Measurements from ENCODE around the gene PUM1. TPM values are rescaled to one million over a fixed set of nuclear protein-coding genes. Genes with fewer than 3 reads are reported as not detected.

The PUM1 gene
- total RNA-seq, 1 donor from 2014 or later: 188 TPM

DNA sequence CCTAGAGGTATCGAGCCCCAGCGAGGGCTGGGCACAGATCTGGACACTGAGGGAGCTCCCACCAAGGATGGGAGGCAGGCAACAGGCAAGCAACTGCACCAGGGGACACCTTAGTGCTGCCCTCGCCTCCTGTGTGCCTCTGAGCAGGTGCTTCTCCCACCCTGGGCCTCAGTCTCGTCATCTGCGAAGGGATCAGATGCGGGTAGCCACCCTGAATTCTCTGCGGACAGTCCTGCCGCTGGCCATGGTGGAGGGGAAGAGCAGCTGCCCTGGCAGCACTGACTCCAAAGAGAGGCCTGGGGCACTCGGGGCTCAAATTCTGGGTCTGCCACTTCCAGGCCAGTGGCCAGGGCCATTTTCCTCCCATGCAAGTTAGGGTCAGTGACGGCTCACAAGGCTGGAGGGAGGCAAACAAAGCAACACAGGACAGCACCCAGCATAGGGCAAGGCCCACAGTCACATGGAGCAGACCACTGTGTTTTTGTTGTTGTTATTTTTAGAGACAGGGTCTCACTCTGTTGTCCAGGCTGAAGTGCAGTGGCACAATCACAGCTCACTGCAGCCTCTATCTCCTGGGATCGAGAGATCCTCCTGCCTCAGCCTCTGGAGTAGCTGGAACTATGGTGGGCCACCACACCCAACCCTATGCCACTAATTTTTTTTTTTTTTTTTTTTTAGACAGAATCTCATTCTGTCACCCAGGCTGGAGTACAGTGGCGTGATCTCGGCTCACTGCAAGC lies 149.9 kb downstream of the PUM1 start:
- TF ChIP-seq, protein P1, sequence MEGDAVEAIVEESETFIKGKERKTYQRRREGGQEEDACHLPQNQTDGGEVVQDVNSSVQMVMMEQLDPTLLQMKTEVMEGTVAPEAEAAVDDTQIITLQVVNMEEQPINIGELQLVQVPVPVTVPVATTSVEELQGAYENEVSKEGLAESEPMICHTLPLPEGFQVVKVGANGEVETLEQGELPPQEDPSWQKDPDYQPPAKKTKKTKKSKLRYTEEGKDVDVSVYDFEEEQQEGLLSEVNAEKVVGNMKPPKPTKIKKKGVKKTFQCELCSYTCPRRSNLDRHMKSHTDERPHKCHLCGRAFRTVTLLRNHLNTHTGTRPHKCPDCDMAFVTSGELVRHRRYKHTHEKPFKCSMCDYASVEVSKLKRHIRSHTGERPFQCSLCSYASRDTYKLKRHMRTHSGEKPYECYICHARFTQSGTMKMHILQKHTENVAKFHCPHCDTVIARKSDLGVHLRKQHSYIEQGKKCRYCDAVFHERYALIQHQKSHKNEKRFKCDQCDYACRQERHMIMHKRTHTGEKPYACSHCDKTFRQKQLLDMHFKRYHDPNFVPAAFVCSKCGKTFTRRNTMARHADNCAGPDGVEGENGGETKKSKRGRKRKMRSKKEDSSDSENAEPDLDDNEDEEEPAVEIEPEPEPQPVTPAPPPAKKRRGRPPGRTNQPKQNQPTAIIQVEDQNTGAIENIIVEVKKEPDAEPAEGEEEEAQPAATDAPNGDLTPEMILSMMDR (IDR thresholded peaks at IDR 0.05; ENCODE audit: partially characterized antibody, unreplicated experiment): no peak
- no peak for DNase-seq
- Mint-ChIP-seq H3K4me3 (ENCODE audit: unreplicated experiment) (no peak overlapping the region), H3K4me1 (ENCODE audit: low read depth, unreplicated experiment) (peaks cover 9% of the 10 kb centered on the region), H3K36me3 (ENCODE audit: unreplicated experiment) (no peaks in the 10 kb centered on the region), H3K27me3 (ENCODE audit: unreplicated experiment) (peaks cover 6% of the 10 kb centered on the region), H3K27ac (ENCODE audit: unreplicated experiment) (no peak overlapping the region), H3K9me3 (ENCODE audit: unreplicated experiment) (peaks cover 3% of the 10 kb centered on the region)

DNA sequence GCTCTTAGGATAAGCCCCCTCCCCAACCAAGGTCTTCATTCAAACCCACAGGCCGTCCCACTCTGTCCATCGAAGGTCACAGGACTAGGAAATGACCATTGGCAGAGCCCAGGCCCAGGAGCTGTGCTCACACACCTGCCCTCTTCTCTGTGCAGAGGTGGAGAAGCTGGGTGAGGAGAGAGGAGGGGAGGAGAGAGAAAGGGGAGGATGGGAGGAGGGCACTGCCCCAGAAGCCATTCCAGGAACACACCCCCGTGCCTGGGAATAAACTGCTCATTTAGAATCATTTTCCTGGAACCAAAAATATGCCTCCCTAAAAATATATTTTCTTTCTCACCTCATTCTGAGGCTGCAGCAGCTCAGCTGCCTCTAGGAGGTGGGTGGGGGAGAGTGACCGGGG lies 150.6 kb downstream of the PUM1 start:
- no peaks in the 10 kb centered on the region for H3K36me3 Mint-ChIP-seq (ENCODE audit: unreplicated experiment)
- H3K27ac Mint-ChIP-seq (ENCODE audit: unreplicated experiment): no peak overlapping the region
- no peak overlapping the region for H3K4me3 Mint-ChIP-seq (ENCODE audit: unreplicated experiment)
- H3K9me3 Mint-ChIP-seq (ENCODE audit: unreplicated experiment): peaks cover 6% of the 10 kb centered on the region
- peaks cover 7% of the 10 kb centered on the region for H3K27me3 Mint-ChIP-seq (ENCODE audit: unreplicated experiment)
- TF ChIP-seq, protein P1 (IDR thresholded peaks at IDR 0.05; ENCODE audit: partially characterized antibody, unreplicated experiment): no peak
- DNase-seq: no peak
- H3K4me1 Mint-ChIP-seq (ENCODE audit: low read depth, unreplicated experiment): peaks cover 14% of the 10 kb centered on the region

DNA sequence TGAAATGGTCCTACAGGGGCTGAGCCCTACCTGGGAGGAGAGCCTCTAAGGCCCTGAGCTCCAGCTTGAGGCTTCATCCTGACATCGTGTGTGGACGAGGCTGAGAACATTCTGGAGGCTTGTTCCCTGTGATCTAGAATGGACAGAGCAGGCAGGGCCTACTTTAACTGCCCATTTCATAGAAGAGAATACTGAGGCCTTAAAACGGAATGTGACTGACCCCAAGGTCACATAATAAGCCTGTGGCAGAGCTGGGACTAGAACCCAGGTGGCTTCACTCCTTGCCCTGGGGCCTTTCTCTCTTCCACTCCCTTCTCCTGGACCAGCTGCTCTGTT lies 151.0 kb downstream of the PUM1 start:
- peaks cover 7% of the 10 kb centered on the region for H3K9me3 Mint-ChIP-seq (ENCODE audit: unreplicated experiment)
- no peak for DNase-seq
- no peak overlapping the region for H3K27ac Mint-ChIP-seq (ENCODE audit: unreplicated experiment)
- H3K36me3 Mint-ChIP-seq (ENCODE audit: unreplicated experiment): no peaks in the 10 kb centered on the region
- TF ChIP-seq, protein P1 (IDR thresholded peaks at IDR 0.05; ENCODE audit: partially characterized antibody, unreplicated experiment): no peak
- peaks cover 10% of the 10 kb centered on the region for H3K27me3 Mint-ChIP-seq (ENCODE audit: unreplicated experiment)
- H3K4me3 Mint-ChIP-seq (ENCODE audit: unreplicated experiment): no peak overlapping the region
- peaks cover 18% of the 10 kb centered on the region for H3K4me1 Mint-ChIP-seq (ENCODE audit: low read depth, unreplicated experiment)

DNA sequence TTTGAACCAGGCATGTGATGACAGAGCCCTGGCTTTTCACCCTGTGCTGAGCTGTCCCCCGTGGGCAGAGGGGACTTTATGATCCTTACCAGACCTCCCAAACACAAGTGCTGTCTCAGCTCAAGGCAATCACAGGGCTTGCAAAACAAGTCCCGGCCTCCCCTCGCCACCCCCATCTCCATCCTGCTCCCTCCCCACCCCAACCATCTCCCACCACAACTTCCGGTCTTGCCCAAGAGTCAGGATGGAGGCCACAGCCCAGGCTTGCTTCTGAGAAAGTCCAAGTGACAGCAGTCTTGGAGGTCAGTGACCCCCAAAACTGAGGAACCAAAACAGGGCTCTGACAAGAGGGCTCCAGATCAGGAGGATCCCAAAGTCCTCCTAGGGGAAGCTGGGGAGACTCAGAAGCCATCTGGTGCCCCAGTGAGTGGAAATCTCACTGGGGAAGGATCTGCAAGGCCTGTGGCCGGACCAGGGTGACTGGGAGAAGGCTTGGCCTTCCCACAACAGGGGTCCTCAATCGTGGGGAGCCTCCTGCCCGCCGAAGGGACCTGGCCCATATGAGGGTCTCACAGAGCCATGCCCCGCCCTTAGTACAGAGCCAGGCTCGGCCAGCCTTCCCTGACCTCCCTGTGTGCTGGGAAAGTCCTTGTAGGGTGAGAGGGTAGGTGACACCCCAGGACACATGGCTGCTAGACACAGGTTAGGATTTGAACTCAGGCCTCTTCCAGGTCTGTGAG lies 152.4 kb downstream of the PUM1 start:
- Mint-ChIP-seq H3K9me3 (ENCODE audit: unreplicated experiment) (peaks cover 8% of the 10 kb centered on the region), H3K27me3 (ENCODE audit: unreplicated experiment) (peaks cover 11% of the 10 kb centered on the region), H3K36me3 (ENCODE audit: unreplicated experiment) (no peaks in the 10 kb centered on the region), H3K4me3 (ENCODE audit: unreplicated experiment) (no peak overlapping the region), H3K27ac (ENCODE audit: unreplicated experiment) (no peak overlapping the region), H3K4me1 (ENCODE audit: low read depth, unreplicated experiment) (peaks cover 24% of the 10 kb centered on the region)
- TF ChIP-seq, protein P1 (IDR thresholded peaks at IDR 0.05; ENCODE audit: partially characterized antibody, unreplicated experiment): no peak
- no peak for DNase-seq

DNA sequence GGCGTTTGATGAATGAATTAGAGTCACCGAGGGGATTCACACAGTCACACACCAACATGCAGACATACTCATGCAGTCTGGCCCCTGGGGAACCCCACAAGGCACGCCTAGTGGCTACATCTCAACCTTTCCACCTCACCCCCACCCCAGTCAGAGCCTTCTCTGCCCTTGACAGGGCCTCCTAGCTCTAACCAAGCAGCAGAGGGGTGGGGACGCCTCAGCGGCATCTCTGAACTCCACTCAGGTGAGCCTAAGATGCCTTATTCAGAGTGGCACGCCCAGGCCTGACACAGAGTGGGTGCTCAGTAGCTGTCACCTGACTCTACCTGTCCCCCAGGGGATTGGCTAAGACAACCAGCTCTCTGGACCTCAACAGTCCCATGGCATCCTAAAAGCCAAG lies 153.3 kb downstream of the PUM1 start:
- H3K27ac Mint-ChIP-seq (ENCODE audit: unreplicated experiment): no peak overlapping the region
- H3K9me3 Mint-ChIP-seq (ENCODE audit: unreplicated experiment): peaks cover 11% of the 10 kb centered on the region
- TF ChIP-seq, protein P1 (IDR thresholded peaks at IDR 0.05; ENCODE audit: partially characterized antibody, unreplicated experiment): no peak
- peaks cover 24% of the 10 kb centered on the region for H3K4me1 Mint-ChIP-seq (ENCODE audit: low read depth, unreplicated experiment)
- DNase-seq: no peak
- peaks cover 15% of the 10 kb centered on the region for H3K27me3 Mint-ChIP-seq (ENCODE audit: unreplicated experiment)
- H3K4me3 Mint-ChIP-seq (ENCODE audit: unreplicated experiment): no peak overlapping the region
- H3K36me3 Mint-ChIP-seq (ENCODE audit: unreplicated experiment): no peaks in the 10 kb centered on the region
